HEK293 (cell line): Measurements from ENCODE around the gene ANAPC2.

ENCODE experiments used
- CTCF ChIP-seq: fragments of 450-650 bp; formaldehyde crosslinking; IDR thresholded peaks from 2 replicates; pipeline ENCODE4 v1.5.1; 2016; ENCODE audit warnings: missing biosample characterization, missing genetic modification characterization
- KLF10 ChIP-seq: fragments of 450-650 bp; IDR thresholded peaks from 2 replicates; pipeline ENCODE4 v1.5.1; 2018; ENCODE audit warnings: missing biosample characterization, mild to moderate bottlenecking, missing genetic modification characterization
- PRDM4 ChIP-seq: fragments of 450-650 bp; formaldehyde crosslinking; IDR thresholded peaks from 2 replicates; pipeline ENCODE4 v1.5.1; 2017; ENCODE audit warnings: missing biosample characterization, missing genetic modification characterization
- ZFP3 ChIP-seq: fragments of 450-650 bp; formaldehyde crosslinking; IDR thresholded peaks from 2 replicates; pipeline ENCODE4 v1.5.1; 2016; ENCODE audit warnings: low read depth, missing biosample characterization, missing genetic modification characterization
- ZFP37 ChIP-seq: fragments of 450-650 bp; formaldehyde crosslinking; IDR thresholded peaks from 2 replicates; pipeline ENCODE4 v1.5.1; 2016; ENCODE audit warnings: missing biosample characterization, missing genetic modification characterization
- ZFP41 ChIP-seq: fragments of 450-650 bp; formaldehyde crosslinking; IDR thresholded peaks from 2 replicates; pipeline ENCODE4 v1.5.1; 2016; ENCODE audit warnings: missing biosample characterization, missing genetic modification characterization, borderline replicate concordance
- ZNF223 ChIP-seq: fragments of 450-650 bp; formaldehyde crosslinking; IDR thresholded peaks from 2 replicates; pipeline ENCODE4 v1.5.1; 2016; ENCODE audit warnings: missing biosample characterization, missing genetic modification characterization
- ZNF274 ChIP-seq, 2 experiments: fragments of 200-500 bp in 1 of 2; fragments of 450-650 bp in 1 of 2; sonication (Bioruptor generic) in 1 of 2; formaldehyde crosslinking in 1 of 2; IDR thresholded peaks; 2 replicates each; pipeline versions ENCODE4 v1.5.1 to v1.6.1; 2014 to 2016; ENCODE audit warnings: borderline replicate concordance in 1 of 2, inconsistent platforms in 1 of 2, low read length in 1 of 2, missing biosample characterization in 1 of 2, missing genetic modification characterization in 1 of 2
- ZNF664 ChIP-seq: fragments of 450-650 bp; formaldehyde crosslinking; IDR thresholded peaks from 2 replicates; pipeline ENCODE4 v1.5.1; 2016; ENCODE audit warnings: missing biosample characterization, missing genetic modification characterization
- ZNF776 ChIP-seq: fragments of 450-650 bp; formaldehyde crosslinking; IDR thresholded peaks from 2 replicates; pipeline ENCODE4 v1.5.0; 2017; ENCODE audit warnings: missing biosample characterization, missing genetic modification characterization, borderline replicate concordance
- TF ChIP-seq, protein P1 (sequence below): fragments of 450-650 bp; formaldehyde crosslinking; IDR thresholded peaks from 2 replicates; pipeline ENCODE4 v1.5.1; 2016; ENCODE audit warnings: missing biosample characterization, missing genetic modification characterization

DNA sequence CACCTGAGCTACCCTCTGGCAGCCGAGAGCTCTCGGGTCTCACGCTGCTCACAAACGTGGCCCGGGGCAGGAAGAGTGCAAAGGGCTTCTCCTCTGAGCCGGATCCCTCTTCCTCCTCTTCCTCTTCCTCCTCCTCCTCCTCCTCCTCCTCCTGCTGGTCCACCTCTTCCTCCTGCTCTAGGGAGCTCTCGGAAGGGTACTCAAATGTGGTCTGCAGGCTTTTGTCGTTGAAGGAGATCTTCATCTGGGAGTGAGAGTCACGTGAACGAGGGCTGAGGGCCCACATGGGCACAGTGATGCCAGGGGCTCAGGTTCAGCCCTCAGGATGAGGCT is 4.1 kb upstream of the ANAPC2 start:
- TF ChIP-seq ZFP3 (tag by site-specific recombination) (no peak), CTCF (no peak), ZNF223 (tag by site-specific recombination) (no peak), ZNF664 (tag by site-specific recombination) (no peak), ZNF274 (IDR thresholded peaks at IDR 0.05; ENCODE audit: low read length) (no peak), ZNF274 (tag by site-specific recombination; IDR thresholded peaks at IDR 0.05; ENCODE audit: borderline replicate concordance) (no peak), ZNF776 (no peak), ZFP41 (tag by site-specific recombination) (no peak), ZFP37 (tag by site-specific recombination) (no peak), PRDM4 (tag by site-specific recombination) (no peak), KLF10 (no peak)
- TF ChIP-seq, protein P1, sequence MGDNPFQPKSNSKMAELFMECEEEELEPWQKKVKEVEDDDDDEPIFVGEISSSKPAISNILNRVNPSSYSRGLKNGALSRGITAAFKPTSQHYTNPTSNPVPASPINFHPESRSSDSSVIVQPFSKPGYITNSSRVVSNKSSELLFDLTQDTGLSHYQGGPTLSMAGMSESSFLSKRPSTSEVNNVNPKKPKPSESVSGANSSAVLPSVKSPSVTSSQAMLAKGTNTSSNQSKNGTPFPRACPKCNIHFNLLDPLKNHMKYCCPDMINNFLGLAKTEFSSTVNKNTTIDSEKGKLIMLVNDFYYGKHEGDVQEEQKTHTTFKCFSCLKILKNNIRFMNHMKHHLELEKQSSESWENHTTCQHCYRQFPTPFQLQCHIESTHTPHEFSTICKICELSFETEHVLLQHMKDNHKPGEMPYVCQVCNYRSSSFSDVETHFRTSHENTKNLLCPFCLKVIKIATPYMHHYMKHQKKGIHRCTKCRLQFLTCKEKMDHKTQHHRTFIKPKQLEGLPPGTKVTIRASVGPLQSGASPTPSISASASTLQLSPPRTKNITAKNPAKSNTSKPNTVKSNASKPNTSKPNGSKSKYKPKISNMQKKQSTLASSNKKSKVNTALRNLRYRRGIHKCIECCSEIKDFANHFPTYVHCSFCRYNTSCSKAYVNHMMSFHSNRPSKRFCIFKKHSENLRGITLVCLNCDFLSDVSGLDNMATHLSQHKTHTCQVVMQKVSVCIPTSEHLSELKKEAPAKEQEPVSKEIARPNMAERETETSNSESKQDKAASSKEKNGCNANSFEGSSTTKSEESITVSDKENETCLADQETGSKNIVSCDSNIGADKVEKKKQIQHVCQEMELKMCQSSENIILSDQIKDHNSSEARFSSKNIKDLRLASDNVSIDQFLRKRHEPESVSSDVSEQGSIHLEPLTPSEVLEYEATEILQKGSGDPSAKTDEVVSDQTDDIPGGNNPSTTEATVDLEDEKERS (tag by site-specific recombination): no peak
